ENCODE measurements around the gene TMEM59. TPM values are rescaled to one million over a fixed set of nuclear protein-coding genes. Genes with fewer than 3 reads are reported as not detected.

The TMEM59 gene
- total RNA-seq, 1 experiment from 2014 or later = 73.5 TPM

- peak; percentile 15 for DNase-seq (ENCODE audit: low spot score)
- BruUV-seq (replicated peaks) = no TSS peak
- ChIA-PET POLR2A (ENCODE audit: low non-redundant PET) (no interaction called here), CTCF (no interaction called here)
- Histone ChIP-seq H3K9me3 (ENCODE audit: low read depth, low read length, poor library complexity, severe bottlenecking) (no peaks in the 10 kb centered on the region), H3K4me3 (ENCODE audit: low read depth, low read length, poor library complexity, severe bottlenecking) (no peak overlapping the region), H3K27ac (ENCODE audit: low read depth, low read length, poor library complexity, severe bottlenecking) (no peak overlapping the region), H3K36me3 (ENCODE audit: insufficient read depth, low read length, poor library complexity, severe bottlenecking) (no peaks in the 10 kb centered on the region), H3K27me3 (replicated peaks; ENCODE audit: insufficient read depth, low read depth, low read length, poor library complexity) (no peaks in the 10 kb centered on the region), H3K4me1 (ENCODE audit: insufficient read depth, low read length, poor library complexity, severe bottlenecking) (no peaks in the 10 kb centered on the region)
- intact Hi-C loops (cut with micrococcal nuclease; ENCODE audit: unreplicated experiment) = no loop called here
- TF ChIP-seq CTCF (conservative IDR thresholded peaks at IDR 0.05; ENCODE audit: low read depth, low read length) (no peak), EZH2 (IDR thresholded peaks at IDR 0.05; ENCODE audit: borderline replicate concordance, low read depth, low read length, poor library complexity, severe bottlenecking) (no peak)
Observed at GRCh38 chr1:53982034-53982762, 70.8 kb downstream of the TMEM59 start.

GRCh38 chr1:53981220-53981619 is 71.8 kb downstream of the TMEM59 start:
- H3K9me3 ChIP-seq (ENCODE audit: low read depth, low read length, poor library complexity, severe bottlenecking) = no peaks in the 10 kb centered on the region
- no peak for DNase-seq (ENCODE audit: low spot score)
- ChIA-PET POLR2A (ENCODE audit: low non-redundant PET) (no interaction called here), CTCF (no interaction called here)
- no peaks in the 10 kb centered on the region for H3K27me3 ChIP-seq (replicated peaks; ENCODE audit: insufficient read depth, low read depth, low read length, poor library complexity)
- no TSS peak for BruUV-seq (replicated peaks)
- H3K4me3 ChIP-seq (ENCODE audit: low read depth, low read length, poor library complexity, severe bottlenecking) = no peak overlapping the region
- no peak overlapping the region for H3K27ac ChIP-seq (ENCODE audit: low read depth, low read length, poor library complexity, severe bottlenecking)
- H3K4me1 ChIP-seq (ENCODE audit: insufficient read depth, low read length, poor library complexity, severe bottlenecking) = no peaks in the 10 kb centered on the region
- intact Hi-C loops (cut with micrococcal nuclease; ENCODE audit: unreplicated experiment) = no loop called here
- no peaks in the 10 kb centered on the region for H3K36me3 ChIP-seq (ENCODE audit: insufficient read depth, low read length, poor library complexity, severe bottlenecking)
- TF ChIP-seq EZH2 (IDR thresholded peaks at IDR 0.05; ENCODE audit: borderline replicate concordance, low read depth, low read length, poor library complexity, severe bottlenecking) = no peak
- TF ChIP-seq CTCF (conservative IDR thresholded peaks at IDR 0.05; ENCODE audit: low read depth, low read length) = no peak

- H3K4me1 ChIP-seq (ENCODE audit: insufficient read depth, low read length, poor library complexity, severe bottlenecking) = no peaks in the 10 kb centered on the region
- no peaks in the 10 kb centered on the region for H3K27me3 ChIP-seq (replicated peaks; ENCODE audit: insufficient read depth, low read depth, low read length, poor library complexity)
- no peak for TF ChIP-seq CTCF (conservative IDR thresholded peaks at IDR 0.05; ENCODE audit: low read depth, low read length)
- TF ChIP-seq EZH2 (IDR thresholded peaks at IDR 0.05; ENCODE audit: borderline replicate concordance, low read depth, low read length, poor library complexity, severe bottlenecking) = no peak
- no peak overlapping the region for H3K27ac ChIP-seq (ENCODE audit: low read depth, low read length, poor library complexity, severe bottlenecking)
- ChIA-PET CTCF (interaction anchor here (0.6 kb wide), 1 partner anchor 32 kb away, joined by 3 read pairs; no protein-coding TSS in a partner anchor), POLR2A (ENCODE audit: low non-redundant PET) (no interaction called here)
- no peaks in the 10 kb centered on the region for H3K9me3 ChIP-seq (ENCODE audit: low read depth, low read length, poor library complexity, severe bottlenecking)
- DNase-seq (ENCODE audit: low spot score) = no peak
- BruUV-seq (replicated peaks) = no TSS peak
- H3K4me3 ChIP-seq (ENCODE audit: low read depth, low read length, poor library complexity, severe bottlenecking) = no peak overlapping the region
- intact Hi-C loops (cut with micrococcal nuclease; ENCODE audit: unreplicated experiment) = no loop called here
- H3K36me3 ChIP-seq (ENCODE audit: insufficient read depth, low read length, poor library complexity, severe bottlenecking) = no peaks in the 10 kb centered on the region
Observed at GRCh38 chr1:53979712-53980450, 73.1 kb downstream of the TMEM59 start.

Small RNA genes lying within 50 kb of the gene (microRNA-seq; reads per million reads assigned to microRNA genes)
- 1.1 reads per million for gene MIR4781

Other genes starting within 250 kb of the TMEM59 start
- 22.2 and 26.6 TPM in 2 replicates for gene NDC1, start 214.9 kb downstream of the TMEM59 start, total RNA-seq (2021)
- 7.8 and 8.5 TPM in 2 replicates for gene YIPF1, start 163.4 kb downstream of the TMEM59 start, total RNA-seq (2021)
- gene DIO1, start 159.0 kb downstream of the TMEM59 start, total RNA-seq (2021) = not detected in 2 replicates
- 34.7 and 41.0 TPM in 2 replicates for gene IFT25, start 107.5 kb downstream of the TMEM59 start, total RNA-seq (2021)
- gene LRRC42, start 106.9 kb downstream of the TMEM59 start, total RNA-seq (2021) = 25.7 and 25.8 TPM in 2 replicates
- gene LDLRAD1, start 35.0 kb downstream of the TMEM59 start, total RNA-seq (2021) = not detected in 2 replicates
- gene TCEANC2, start 404 bp upstream of the TMEM59 start, total RNA-seq (2021) = 3.8 and 4.2 TPM in 2 replicates
- gene CDCP2, start 99.8 kb upstream of the TMEM59 start, total RNA-seq (2021) = not detected in 2 replicates
- gene CYB5RL, start 146.8 kb upstream of the TMEM59 start, total RNA-seq (2021) = 7.0 and 8.4 TPM in 2 replicates
- gene MRPL37, start 147.0 kb upstream of the TMEM59 start, total RNA-seq (2021) = 84.6 and 90.3 TPM in 2 replicates

Measured in A673 (cell line).